Jurkat, Clone E6-1 (cell line): ENCODE data around the gene HCK. TPM values are rescaled to one million over a fixed set of nuclear protein-coding genes. Genes with fewer than 3 reads are reported as not detected.
A peak's percentile ranks its signal among the peaks of the same experiment; 100 is the strongest.

Source experiments
- DNase-seq: peaks from one replicate; pipeline ENCODE4 v3.0.0-alpha.2; 2011; ENCODE audit warnings: low read depth, low spot score
- H3K4me3 ChIP-seq: 2 replicates; pipeline ENCODE4 v1.5.1; 2011; ENCODE audit warnings: mild to moderate bottlenecking, low read length, control low read depth, moderate library complexity
- polyA plus RNA-seq: library from polyadenylated mRNA; unstranded; fragments of >200 nt; gene quantifications from one replicate; pipeline ENCODE4 v1.2.1, GENCODE V29; 2012; ENCODE audit warnings: missing spikeins; ENCODE audit not compliant: insufficient read length, insufficient read depth

Gene HCK
- polyA plus RNA-seq = 8.9 TPM

DNA sequence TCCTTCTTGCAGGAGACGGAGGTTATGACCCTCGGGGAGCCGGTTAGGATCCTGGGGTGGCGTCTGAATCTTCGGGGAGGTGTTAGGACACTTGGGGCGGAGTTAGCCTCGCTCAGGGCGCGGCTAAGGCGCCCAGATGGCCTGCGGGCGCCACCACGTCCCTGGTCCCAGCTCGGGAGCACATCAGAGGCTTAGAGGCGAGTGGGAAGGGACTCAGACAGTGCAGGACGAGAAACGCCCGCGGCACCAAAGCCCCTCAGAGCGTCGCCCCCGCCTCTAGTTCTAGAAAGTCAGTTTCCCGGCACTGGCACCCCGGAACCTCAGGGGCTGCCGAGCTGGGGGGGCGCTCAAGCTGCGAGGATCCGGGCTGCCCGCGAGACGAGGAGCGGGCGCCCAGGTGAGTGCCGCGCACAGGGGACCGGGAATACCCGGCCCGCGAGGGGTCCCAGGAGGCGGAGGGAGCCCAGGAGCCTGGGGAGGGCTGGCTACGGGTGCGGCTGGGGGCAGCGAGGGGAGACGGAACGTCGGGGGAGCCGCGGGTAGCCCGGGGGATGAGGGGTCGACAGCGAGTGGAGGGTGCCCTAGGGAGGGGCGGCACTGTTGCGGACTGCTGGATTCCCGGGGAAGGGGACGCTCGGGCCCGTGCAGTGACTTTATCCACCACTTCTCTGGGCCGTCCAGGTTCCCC, at the start of gene HCK:
TSS of gene HCK (plus strand) at position 153 of the 688 bp plus-strand sequence.
- no peak within 1 kb of the TSS for H3K4me3 ChIP-seq
- no peak for DNase-seq

DNA sequence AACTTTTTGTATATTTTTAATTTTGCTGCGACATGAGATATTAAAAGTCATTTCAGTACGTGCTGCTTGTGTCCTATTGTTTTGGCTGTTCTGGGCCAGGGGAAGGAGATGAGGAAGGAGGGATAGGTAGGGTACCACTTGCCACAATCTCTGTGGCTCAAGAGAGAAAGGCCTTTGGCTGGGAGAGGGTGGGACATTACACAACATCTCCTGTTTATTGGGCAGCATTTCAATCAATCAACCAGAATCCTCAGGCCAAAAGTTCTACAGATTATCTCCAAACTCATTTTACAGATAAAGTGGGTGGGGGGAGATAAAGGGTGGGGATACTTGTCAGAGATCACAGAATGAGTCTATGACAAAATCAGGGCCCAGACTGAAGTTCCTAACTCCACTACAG, 48.7 kb upstream of the HCK start:
- DNase-seq = no peak
- no peak overlapping the region for H3K4me3 ChIP-seq

DNA sequence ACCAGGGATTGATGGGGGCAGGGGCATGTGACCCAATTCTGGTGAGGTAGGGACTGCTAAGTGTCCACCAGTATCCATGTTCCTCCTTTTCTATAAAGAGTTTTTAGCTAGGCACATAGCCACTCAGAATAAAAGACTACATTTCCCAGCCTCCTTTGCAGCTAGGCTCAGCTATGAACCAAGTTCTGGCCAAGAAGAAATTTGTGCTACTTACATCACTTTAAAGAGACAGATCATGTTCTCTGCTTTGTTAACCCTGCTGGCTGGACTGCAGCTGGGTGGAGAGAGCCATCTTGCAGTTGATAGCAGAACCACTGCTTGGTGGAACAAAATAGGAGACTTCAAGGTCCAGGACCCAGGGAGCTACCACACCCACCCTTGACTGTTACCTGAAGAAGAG, 47.1 kb upstream of the HCK start:
- H3K4me3 ChIP-seq = no peak overlapping the region
- DNase-seq = no peak

DNA sequence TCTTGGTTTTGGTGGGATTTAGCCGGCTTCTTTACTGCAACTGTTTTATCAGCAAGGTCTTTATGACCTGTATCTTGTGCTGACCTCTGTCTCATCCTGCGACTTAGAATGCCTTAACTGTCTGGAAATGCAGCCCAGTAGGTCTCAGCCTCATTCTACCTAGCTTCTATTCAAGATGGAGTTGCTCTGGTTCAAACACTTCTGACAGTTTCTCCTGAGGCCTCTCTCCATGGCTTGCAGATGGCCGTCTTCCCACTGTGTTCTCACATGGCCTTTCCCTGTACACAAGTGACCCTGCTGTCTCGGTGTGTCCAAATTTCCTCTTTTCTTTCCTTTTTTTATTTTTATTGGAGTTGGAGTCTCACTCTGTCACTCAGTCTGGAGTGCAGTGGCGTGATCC, 46.0 kb upstream of the HCK start:
- no peak for DNase-seq
- no peak overlapping the region for H3K4me3 ChIP-seq

- H3K4me3 ChIP-seq = no peak overlapping the region
- DNase-seq = no peak
These were observed 44.9 kb upstream of the HCK start for GRCh38 chr20:32006841-32007786.

DNA sequence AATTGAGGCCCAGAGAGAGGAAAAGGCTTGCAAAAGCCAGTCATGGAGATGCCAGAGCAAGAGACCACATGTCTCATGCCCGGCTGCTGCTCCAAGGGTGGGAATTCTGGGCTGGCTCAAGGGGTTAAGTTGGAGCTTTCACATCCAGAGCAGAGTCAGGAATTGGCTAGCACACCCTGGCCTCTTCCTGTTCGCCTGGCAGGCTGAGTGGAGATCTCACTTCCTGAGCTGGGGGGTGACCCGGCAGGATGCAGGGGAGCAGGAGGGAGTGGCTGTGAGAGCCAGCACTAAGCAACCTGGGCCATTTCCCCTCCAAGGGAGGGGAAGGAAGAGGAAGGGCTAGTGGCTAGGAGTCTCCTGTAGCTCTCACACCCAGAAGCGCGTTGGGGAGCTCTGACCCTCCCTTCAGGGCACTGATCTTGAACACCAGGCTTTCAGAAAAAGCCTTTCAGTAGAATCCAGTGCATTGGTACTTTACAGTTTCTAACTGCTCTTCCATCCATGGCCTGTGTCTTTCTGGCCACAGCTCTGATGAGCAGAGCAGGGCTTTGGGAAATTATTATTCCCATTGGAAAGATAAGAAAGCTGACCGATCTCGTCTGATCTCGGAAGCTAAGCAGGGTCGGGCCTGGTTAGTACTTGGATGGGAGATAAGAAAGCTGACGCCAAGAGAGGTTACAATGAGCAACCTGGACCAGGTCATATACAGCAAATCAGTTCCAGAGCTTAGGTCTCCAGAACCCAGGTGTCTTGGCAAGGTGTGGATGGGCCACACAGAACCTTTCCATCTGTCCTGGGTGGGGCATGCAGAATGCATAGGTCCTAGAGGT, 44.0 kb upstream of the HCK start:
- H3K4me3 ChIP-seq = no peak overlapping the region
- no peak for DNase-seq

- no peak overlapping the region for H3K4me3 ChIP-seq
- no peak for DNase-seq
These were observed 42.5 kb upstream of the HCK start for GRCh38 chr20:32009564-32009963.

DNA sequence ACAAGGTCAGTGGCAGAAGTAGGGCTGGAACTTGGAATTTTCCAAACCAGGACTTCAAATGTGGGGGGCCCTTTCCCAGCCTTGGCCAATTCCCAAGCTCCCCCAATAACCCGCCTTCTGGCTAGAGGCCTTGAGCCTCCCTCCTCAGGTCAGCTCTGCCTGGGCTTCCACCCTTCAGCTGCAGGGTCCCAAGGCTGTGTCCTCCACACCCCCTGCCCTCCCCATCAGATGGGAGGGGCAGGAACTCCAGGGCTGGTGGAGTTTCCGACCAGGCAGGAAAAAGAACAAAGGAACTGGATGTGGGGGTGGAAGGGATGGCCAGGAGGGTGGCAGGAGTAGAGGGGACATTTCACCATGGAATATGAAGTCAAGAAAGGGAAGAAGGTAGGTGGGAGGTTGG, 41.9 kb upstream of the HCK start, which contains the start of gene CCM2L:
TSS of gene CCM2L (plus strand) at position 338 of the 400 bp plus-strand sequence. CDS start at position 355, 17 bp downstream.
- no peak for DNase-seq
- H3K4me3 ChIP-seq = no peak within 1 kb of the TSS

GRCh38 chr20:32010666-32011065, 41.4 kb upstream of the HCK start:
- H3K4me3 ChIP-seq = no peak overlapping the region
- no peak for DNase-seq

DNA sequence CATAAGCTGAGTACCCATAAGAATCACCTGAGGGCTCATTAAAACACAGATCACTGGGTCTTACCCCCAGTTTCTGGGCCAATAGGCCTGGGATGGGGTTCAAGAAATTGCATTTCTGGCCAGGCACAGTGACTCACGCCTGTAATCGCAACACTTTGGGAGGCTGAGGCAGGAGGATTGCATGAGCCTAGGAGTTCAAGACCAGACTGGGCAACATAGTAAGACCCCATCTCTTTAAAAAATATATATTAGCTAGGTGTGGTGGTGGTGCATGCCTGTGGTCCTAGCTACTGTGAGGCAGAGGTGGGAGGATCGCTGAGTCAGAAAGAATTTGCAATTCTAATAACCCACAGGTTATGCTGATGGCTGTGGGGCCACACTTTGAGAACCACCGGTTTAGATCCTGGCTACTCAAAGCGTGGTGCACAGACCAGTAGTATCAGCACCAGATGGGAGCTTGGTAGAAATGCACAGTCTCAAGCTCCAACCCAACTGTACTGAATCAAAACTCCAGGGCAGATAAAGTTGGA, 39.8 kb upstream of the HCK start:
- no peak overlapping the region for H3K4me3 ChIP-seq
- no peak for DNase-seq

DNA sequence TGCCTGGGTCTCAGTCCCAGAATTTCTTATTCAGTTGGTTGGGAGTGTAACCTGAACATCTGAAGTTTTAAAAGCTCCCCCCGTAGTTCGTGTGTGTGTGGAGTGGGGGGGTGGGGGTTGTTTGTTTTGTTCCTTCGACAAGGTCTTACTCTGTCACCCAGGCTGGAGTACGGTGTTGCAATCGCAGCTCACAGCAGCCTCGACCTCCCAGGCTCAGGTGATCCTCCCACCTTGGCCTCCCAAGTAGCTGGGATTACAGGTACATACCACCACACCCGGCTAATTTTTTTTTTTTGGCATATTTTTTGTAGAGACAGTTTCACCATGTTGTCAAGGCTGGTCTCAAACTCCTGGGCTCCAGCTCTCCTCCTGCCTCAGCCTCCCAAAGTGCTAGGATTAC, 38.7 kb upstream of the HCK start:
- no peak overlapping the region for H3K4me3 ChIP-seq
- no peak for DNase-seq

- DNase-seq = peak; percentile 50
- H3K4me3 ChIP-seq = no peak overlapping the region
These were observed 34.3 kb upstream of the HCK start for GRCh38 chr20:32017711-32018251.

DNA sequence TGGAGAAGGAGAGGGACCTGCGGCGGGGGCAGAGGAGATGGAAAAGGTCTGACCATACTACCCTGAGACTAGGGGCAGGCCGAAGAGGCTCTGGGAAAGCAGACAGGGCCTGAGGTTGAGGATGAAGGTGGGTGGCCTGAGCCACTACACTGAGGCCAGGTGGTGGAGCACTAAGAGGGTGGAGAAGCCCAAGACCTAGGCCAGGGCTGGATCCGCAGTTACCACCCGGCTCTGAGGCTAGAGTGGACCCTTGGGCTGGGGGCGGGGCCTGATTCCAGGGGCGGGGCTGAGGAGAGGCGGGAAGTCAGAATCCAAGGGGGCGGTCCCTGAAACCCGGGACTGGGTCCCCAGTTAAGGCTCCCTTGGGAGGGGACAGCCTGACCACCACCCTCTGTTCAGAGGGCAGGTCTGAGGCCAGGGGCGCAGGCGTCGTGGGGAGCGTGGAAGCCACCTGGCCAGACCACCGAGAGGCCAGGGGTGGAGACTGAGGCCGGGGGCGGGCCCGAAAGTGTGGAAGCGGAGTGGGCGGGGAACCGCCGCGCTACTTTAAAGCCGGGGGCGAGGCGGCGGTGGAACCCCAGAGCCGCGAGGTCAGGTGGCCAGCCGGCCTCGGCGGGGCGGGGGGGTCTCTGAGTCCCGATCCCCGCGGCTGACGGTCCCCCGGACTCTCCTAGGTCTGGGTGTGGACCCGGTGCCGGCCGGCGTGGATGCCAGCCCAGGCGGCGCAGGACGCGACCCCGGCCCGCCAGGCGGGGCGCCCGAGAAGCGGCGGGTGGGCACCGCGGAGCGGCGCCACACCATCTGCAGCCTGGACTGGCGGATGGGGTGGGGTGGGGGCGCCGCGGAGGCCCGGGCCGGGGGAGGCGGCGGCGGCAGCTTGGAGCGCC, 33.5 kb upstream of the HCK start:
- H3K4me3 ChIP-seq = peak overlapping the region; percentile 54
- no peak for DNase-seq

DNA sequence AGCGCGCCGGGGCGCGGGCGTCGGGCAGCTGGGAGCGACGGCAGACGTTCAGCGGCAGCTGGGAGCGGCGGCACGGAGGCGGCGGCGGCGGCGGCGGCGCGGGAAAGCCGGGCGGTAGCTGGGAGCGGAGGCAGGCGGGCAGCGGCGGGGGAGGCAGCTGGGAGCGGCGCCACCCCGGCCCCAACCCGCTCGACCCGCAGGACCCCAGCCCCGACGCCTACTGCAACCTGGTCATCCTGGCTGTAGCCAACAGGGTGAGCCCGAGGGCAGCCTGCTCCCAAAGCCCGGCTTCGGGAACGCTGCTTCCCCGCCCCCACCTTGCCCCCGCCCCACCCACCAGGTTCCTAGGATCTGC, 32.9 kb upstream of the HCK start:
- peak overlapping the region; percentile 21 for H3K4me3 ChIP-seq
- DNase-seq = no peak

GRCh38 chr20:32019563-32020463, 32.2 kb upstream of the HCK start:
- peak overlapping the region; percentile 21 for H3K4me3 ChIP-seq
- DNase-seq = peak; percentile 46

GRCh38 chr20:32021091-32021490, 31.0 kb upstream of the HCK start:
- no peak overlapping the region for H3K4me3 ChIP-seq
- no peak for DNase-seq

DNA sequence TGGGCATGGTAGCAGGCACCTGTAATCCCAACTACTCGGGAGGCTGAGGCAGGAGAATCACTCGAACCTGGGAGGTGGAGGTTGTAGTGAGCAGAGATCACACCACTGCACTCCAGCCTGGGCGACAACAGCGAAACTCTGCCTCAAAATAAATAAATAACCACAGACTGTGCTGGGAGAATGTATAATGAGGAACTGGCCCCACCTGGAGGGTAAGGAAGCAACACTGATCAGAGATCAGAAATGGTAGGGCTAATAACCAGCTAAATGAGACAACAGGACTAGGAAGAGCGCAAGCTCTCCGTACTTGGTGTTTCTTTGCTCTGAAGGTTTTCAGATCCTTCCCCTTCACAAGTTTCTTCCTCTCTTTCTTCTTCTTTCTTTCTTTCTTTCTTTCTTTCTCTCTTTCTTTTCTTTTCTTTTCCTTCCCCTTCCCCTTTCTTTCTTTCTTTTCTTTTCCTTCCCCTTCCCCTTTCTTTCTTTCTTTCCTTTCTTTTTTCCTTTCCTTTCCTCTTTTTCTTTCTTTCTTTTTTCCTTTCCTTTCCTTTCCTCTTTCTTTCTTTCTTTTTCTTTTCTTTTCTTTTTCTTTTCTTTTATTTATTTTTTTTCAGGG, 27.3 kb upstream of the HCK start:
- no peak for DNase-seq
- H3K4me3 ChIP-seq = no peak overlapping the region
